ENCODE measurements around the gene SPARCL1. TPM values are rescaled to one million over a fixed set of nuclear protein-coding genes. Genes with fewer than 3 reads are reported as not detected.
A peak's percentile ranks its signal among the peaks of the same experiment; 100 is the strongest.

Gene SPARCL1
- total and polyA plus RNA-seq, 9 of the 15 experiments (the other 6 are each of a cell fraction or from before 2014, with no cell fraction given): 0.03 to 0.71 (median 0.05) TPM; not detected in 3

- ATAC-seq (peak; percentile 83), FAIRE-seq (no peak), DNase-seq (ENCODE audit: extremely low read depth in 1 of 4, low spot score in 3 of 4) (peak in 3 of 4 experiments; percentile 14 to 17 (median 14))
- BruUV-seq (replicated peaks): no TSS peak
- H3K9me3 ChIP-seq (replicated peaks; ENCODE audit: control insufficient read depth, insufficient read depth, low read depth, low read length): 0 out of 2 replicates have a peak, but pooled peaks cover 2% of the 10 kb centered on the region
- no peak overlapping the region for H3K27ac ChIP-seq (ENCODE audit: extremely low read depth, low read depth, low read length)
- no peaks in the 10 kb centered on the region for H3K4me1 ChIP-seq (replicated peaks in 1 of 2; ENCODE audit: control insufficient read depth in 2 of 2, insufficient read depth in 2 of 2, low read length in 2 of 2)
- no peak overlapping the region for H2AFZ ChIP-seq (ENCODE audit: low read depth, low read length)
- no peak overlapping the region for H3K4me3 ChIP-seq
- no peak overlapping the region for H3K9ac ChIP-seq (ENCODE audit: insufficient read depth in 1 of 2, low read depth in 2 of 2, low read length in 2 of 2)
- no peaks in the 10 kb centered on the region for H3K36me3 ChIP-seq (ENCODE audit: control insufficient read depth, insufficient read depth, low read length)
- 0% methylated on average over 3 of the region's 3 CpGs for WGBS (ENCODE audit: insufficient coverage, low coverage, missing lambda C conversion rate)
- TF ChIP-seq CTCF (IDR thresholded peaks at IDR 0.05 in 2 of 3, conservative IDR thresholded peaks at IDR 0.05 in 1 of 3; ENCODE audit: insufficient read depth in 2 of 3, low read depth in 1 of 3, low read length in 3 of 3) (peak in 1 of 3 experiments; percentile 46; a peak in 1 of 6 replicates), FOXK2 (conservative IDR thresholded peaks at IDR 0.05 in 1 of 2, IDR thresholded peaks at IDR 0.05 in 1 of 2; ENCODE audit: low read depth in 2 of 2) (no peak), RAD21 (CRISPR knock-in tag; conservative IDR thresholded peaks at IDR 0.05 in 1 of 2, IDR thresholded peaks at IDR 0.05 in 1 of 2) (peak in 1 of 2 experiments; percentile 39; a peak in 3 of 4 replicates)
- no peaks in the 10 kb centered on the region for H3K9me1 ChIP-seq (ENCODE audit: control insufficient read depth, insufficient read depth, low read length)
- H3K27me3 ChIP-seq (ENCODE audit: control insufficient read depth in 2 of 2, insufficient read depth in 2 of 2, low read length in 2 of 2): no peaks in the 10 kb centered on the region; a peak in 1 of 5 replicates
- no peak overlapping the region for H3K4me2 ChIP-seq (ENCODE audit: insufficient read depth, low read length)
- ChIA-PET POLR2A (no interaction called here), CTCF (ENCODE audit: low intra/inter-chr PET ratio) (no interaction called here)
- intact Hi-C loops (cut with micrococcal nuclease) (loop anchor here (5.0 kb wide), 1 partner anchor 293 kb away; no protein-coding TSS in a partner anchor), in situ Hi-C loops (cut with MboI) (no loop called here)
- H4K20me1 ChIP-seq (replicated peaks; ENCODE audit: control insufficient read depth, insufficient read depth, low read length): no peaks in the 10 kb centered on the region
- no peaks in the 10 kb centered on the region for H3K79me2 ChIP-seq (ENCODE audit: control insufficient read depth, insufficient read depth, low read length)
These were observed 14.8 kb upstream of the SPARCL1 start for GRCh38 chr4:87543835-87544461.

Data from K562 (cell line).